CMK (cell line): ENCODE results near the gene PAFAH1B1.

Source experiments
- DNase-seq: peaks from one replicate; pipeline ENCODE4 v3.0.0-alpha.2; 2010; ENCODE audit warnings: low read depth

Gene PAFAH1B1

DNA sequence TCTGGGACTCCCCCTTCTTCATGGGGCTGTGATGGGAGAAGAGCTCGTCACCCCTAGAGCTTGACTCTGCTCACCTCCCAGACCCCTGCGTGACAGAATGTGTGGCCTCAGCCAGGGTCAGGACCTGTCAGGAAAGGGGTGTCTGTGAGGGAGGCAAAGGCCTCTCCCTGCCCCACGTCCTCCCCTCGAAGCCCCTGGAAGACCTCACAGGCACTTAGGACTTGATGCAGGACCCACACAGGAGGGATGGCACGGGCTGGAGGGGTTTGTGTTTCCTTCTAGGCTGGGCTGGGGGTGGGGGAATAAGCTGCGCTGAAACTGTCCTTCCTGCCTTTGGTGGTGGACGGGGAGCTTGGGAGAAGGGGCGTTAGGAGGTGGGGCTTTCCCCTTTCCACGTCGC is 129.2 kb downstream of the PAFAH1B1 start:
- no peak for DNase-seq

GRCh38 chr17:2723505-2723996 is 130.1 kb downstream of the PAFAH1B1 start:
- DNase-seq, result no peak

- DNase-seq, result no peak
These were observed 130.7 kb downstream of the PAFAH1B1 start for GRCh38 chr17:2723997-2724783.

- no peak for DNase-seq
These were observed 131.3 kb downstream of the PAFAH1B1 start for GRCh38 chr17:2724784-2725164.

GRCh38 chr17:2730764-2731353 is 137.4 kb downstream of the PAFAH1B1 start:
- no peak for DNase-seq

DNA sequence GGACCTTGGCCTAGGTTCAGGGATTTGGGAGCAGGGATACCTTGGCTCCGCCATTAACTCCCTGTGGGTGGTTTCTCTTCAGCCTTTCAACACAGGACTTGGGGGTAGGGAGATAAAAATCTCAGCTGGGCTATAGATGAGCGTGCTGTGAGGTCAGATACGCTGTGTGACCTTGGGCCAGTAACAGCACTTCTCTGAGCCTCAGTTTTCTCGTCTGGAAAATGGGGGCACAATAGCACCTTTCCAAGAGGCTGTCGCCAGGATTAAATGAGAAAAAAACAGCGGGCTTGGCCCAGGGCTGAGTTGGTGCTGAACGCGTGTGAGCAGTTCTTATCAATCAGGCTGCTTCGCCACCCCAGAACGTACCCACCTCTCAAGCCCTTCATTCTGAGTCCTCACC is 138.4 kb downstream of the PAFAH1B1 start:
- no peak for DNase-seq

DNA sequence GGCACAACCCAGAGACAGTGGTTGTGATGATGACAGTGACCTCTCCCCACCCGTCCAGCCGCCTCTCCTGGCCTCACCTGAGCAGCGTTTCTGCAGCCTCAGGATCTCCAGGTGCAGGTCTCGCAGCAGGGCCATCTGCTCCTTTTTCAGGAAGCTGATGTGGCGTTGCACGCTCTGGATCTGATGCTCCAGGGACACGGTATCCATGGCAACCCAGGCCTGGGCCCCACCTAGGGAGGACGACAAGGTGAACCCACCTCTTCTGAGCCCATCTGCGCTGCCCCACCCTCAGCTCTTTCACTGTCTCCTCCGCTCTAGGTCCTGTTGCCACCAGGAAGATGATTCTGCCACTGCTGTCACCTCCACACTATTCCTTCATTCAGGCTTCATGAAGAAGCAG is 141.5 kb downstream of the PAFAH1B1 start:
- DNase-seq, result no peak
